Measurements from ENCODE around the gene AKNA. TPM values are rescaled to one million over a fixed set of nuclear protein-coding genes. Genes with fewer than 3 reads are reported as not detected.

AKNA gene
- total and polyA plus RNA-seq, 4 donors, result 29.5 to 79.5 (median 48.6) TPM

GRCh38 chr9:114369216-114370130 is 18.3 kb downstream of the AKNA start:
- ATAC-seq (ENCODE audit: insufficient read depth, low FRiP score) (no peak), DNase-seq (no peak)
- no peaks in the 10 kb centered on the region for H3K27me3 ChIP-seq (ENCODE audit: control insufficient read depth in 3 of 3, insufficient read depth in 3 of 3, low read length in 2 of 3)
- peaks cover 0 to 25% (median 8%) of the 10 kb centered on the region in 5 donors for H3K4me1 ChIP-seq (ENCODE audit: control insufficient read depth in 5 of 5, insufficient read depth in 5 of 5, low read length in 5 of 5)
- no peak overlapping the region for H3K4me3 ChIP-seq
- no peak overlapping the region for H3K9ac ChIP-seq (ENCODE audit: insufficient read depth in 1 of 2, low read length in 2 of 2)
- H3K9me3 ChIP-seq (ENCODE audit: control insufficient read depth in 4 of 4, insufficient read depth in 3 of 4, low read length in 3 of 4), result no peaks in the 10 kb centered on the region
- no peak overlapping the region for H3K27ac ChIP-seq (ENCODE audit: low read depth in 1 of 2, low read length in 1 of 2)
- WGBS, 2 donors, result 94 to 95% methylated on average over 9 of the region's 9 CpGs
- H3K36me3 ChIP-seq (ENCODE audit: control insufficient read depth in 4 of 4, insufficient read depth in 4 of 4, low read length in 4 of 4), result peaks cover 0 to 36% (median 32%) of the 10 kb centered on the region in 4 donors
- TF ChIP-seq CTCF (IDR thresholded peaks at IDR 0.05; ENCODE audit: control extremely low read depth, extremely low read depth), result no peak

GRCh38 chr9:114367772-114368569 is 19.8 kb downstream of the AKNA start:
- TF ChIP-seq CTCF (IDR thresholded peaks at IDR 0.05; ENCODE audit: control extremely low read depth, extremely low read depth), result no peak
- Histone ChIP-seq H3K36me3 (ENCODE audit: control insufficient read depth in 4 of 4, insufficient read depth in 4 of 4, low read length in 4 of 4) (peaks cover 0 to 44% (median 32%) of the 10 kb centered on the region in 4 donors), H3K9ac (ENCODE audit: insufficient read depth in 1 of 2, low read length in 2 of 2) (no peak overlapping the region), H3K4me3 (no peak overlapping the region), H3K27me3 (ENCODE audit: control insufficient read depth in 3 of 3, insufficient read depth in 3 of 3, low read length in 2 of 3) (no peaks in the 10 kb centered on the region), H3K9me3 (ENCODE audit: control insufficient read depth in 4 of 4, insufficient read depth in 3 of 4, low read length in 3 of 4) (no peaks in the 10 kb centered on the region), H3K27ac (ENCODE audit: low read depth in 1 of 2, low read length in 1 of 2) (peak overlapping the region in 1 of 2 donors; percentile 74), H3K4me1 (ENCODE audit: control insufficient read depth in 5 of 5, insufficient read depth in 5 of 5, low read length in 5 of 5) (peaks cover 0 to 24% (median 8%) of the 10 kb centered on the region in 5 donors)
- no peak for DNase-seq
- ATAC-seq (ENCODE audit: insufficient read depth, low FRiP score), result no peak
- 92 to 93% methylated on average over 14 of the region's 14 CpGs for WGBS, 2 donors

GRCh38 chr9:114367366-114367765 is 20.4 kb downstream of the AKNA start:
- Histone ChIP-seq H3K9ac (ENCODE audit: insufficient read depth in 1 of 2, low read length in 2 of 2) (no peak overlapping the region), H3K27ac (ENCODE audit: low read depth in 1 of 2, low read length in 1 of 2) (peak overlapping the region in 1 of 2 donors; percentile 74), H3K27me3 (ENCODE audit: control insufficient read depth in 3 of 3, insufficient read depth in 3 of 3, low read length in 2 of 3) (no peaks in the 10 kb centered on the region), H3K9me3 (ENCODE audit: control insufficient read depth in 4 of 4, insufficient read depth in 3 of 4, low read length in 3 of 4) (no peaks in the 10 kb centered on the region), H3K4me3 (no peak overlapping the region), H3K36me3 (ENCODE audit: control insufficient read depth in 4 of 4, insufficient read depth in 4 of 4, low read length in 4 of 4) (peaks cover 0 to 48% (median 35%) of the 10 kb centered on the region in 4 donors), H3K4me1 (ENCODE audit: control insufficient read depth in 5 of 5, insufficient read depth in 5 of 5, low read length in 5 of 5) (peaks cover 0 to 19% (median 6%) of the 10 kb centered on the region in 5 donors)
- no peak for ATAC-seq (ENCODE audit: insufficient read depth, low FRiP score)
- 80 to 83% methylated on average over 6 of the region's 6 CpGs for WGBS, 2 donors
- DNase-seq, result no peak
- TF ChIP-seq CTCF (IDR thresholded peaks at IDR 0.05; ENCODE audit: control extremely low read depth, extremely low read depth), result no peak

Data from lung (tissue), 12 donors.